GM12892 (cell line): ENCODE data around the gene GTPBP3.

ENCODE experiments used
- DNase-seq: peaks from one replicate; pipeline ENCODE4 v3.0.0; 2011; ENCODE audit not compliant: insufficient read length
- FAIRE-seq: peaks from 2 replicates; lab custom pipeline; 2011; peaks lifted over from hg19 to GRCh38; lab: Jason Lieb, UNC
- POLR2A ChIP-seq: IDR thresholded peaks from 2 replicates; pipeline ENCODE4 v1.6.1; 2011; ENCODE audit warnings: low read depth, low read length, control low read depth
- POLR2AphosphoS5 ChIP-seq: IDR thresholded peaks from 2 replicates; pipeline ENCODE4 v1.6.1; 2011; ENCODE audit warnings: low read depth, low read length, control low read depth
- TAF1 ChIP-seq: IDR thresholded peaks from 2 replicates; pipeline ENCODE4 v1.6.1; 2011; ENCODE audit warnings: low read depth, mild to moderate bottlenecking, control low read depth, low read length, borderline replicate concordance

GTPBP3 gene

GRCh38 chr19:17340871-17341357, 3.6 kb downstream of the GTPBP3 start:
- no peak for FAIRE-seq
- no peak for DNase-seq
- TF ChIP-seq TAF1 = no peak
- no peak for TF ChIP-seq POLR2AphosphoS5
- TF ChIP-seq POLR2A = no peak

- FAIRE-seq (no peak), DNase-seq (no peak)
- TF ChIP-seq TAF1 = no peak
- TF ChIP-seq POLR2A = no peak
- no peak for TF ChIP-seq POLR2AphosphoS5
Observed at GRCh38 chr19:17341386-17341785, 4.0 kb downstream of the GTPBP3 start.

- no peak for TF ChIP-seq POLR2AphosphoS5
- TF ChIP-seq TAF1 = no peak
- TF ChIP-seq POLR2A = no peak
- DNase-seq (no peak), FAIRE-seq (no peak)
Observed at GRCh38 chr19:17341845-17342244, 4.5 kb downstream of the GTPBP3 start.

GRCh38 chr19:17346109-17346671, 8.8 kb downstream of the GTPBP3 start:
- FAIRE-seq (peak; percentile 98), DNase-seq (peak; percentile 88)
- no peak for TF ChIP-seq TAF1
- TF ChIP-seq POLR2AphosphoS5 = no peak
- TF ChIP-seq POLR2A = no peak

GRCh38 chr19:17347361-17347760, 10.0 kb downstream of the GTPBP3 start:
- FAIRE-seq (no peak), DNase-seq (no peak)
- no peak for TF ChIP-seq POLR2A
- TF ChIP-seq TAF1 = no peak
- no peak for TF ChIP-seq POLR2AphosphoS5

GRCh38 chr19:17347877-17348276, 10.5 kb downstream of the GTPBP3 start:
- TF ChIP-seq POLR2AphosphoS5 (no peak), POLR2A (no peak), TAF1 (no peak)
- DNase-seq (no peak), FAIRE-seq (no peak)

- FAIRE-seq (no peak), DNase-seq (no peak)
- no peak for TF ChIP-seq TAF1
- TF ChIP-seq POLR2AphosphoS5 = no peak
Observed at GRCh38 chr19:17348700-17349099, 11.3 kb downstream of the GTPBP3 start.

- no peak for DNase-seq
- FAIRE-seq = peak; percentile 44
Observed at GRCh38 chr19:17351815-17352435, 14.6 kb downstream of the GTPBP3 start.

GRCh38 chr19:17352608-17353280, 15.4 kb downstream of the GTPBP3 start:
- no peak for FAIRE-seq
- TF ChIP-seq POLR2A (no peak), TAF1 (no peak), POLR2AphosphoS5 (no peak)

More at GRCh38 chr19:17351815-17352435, 14.6 kb downstream of the GTPBP3 start:
- TF ChIP-seq POLR2A = no peak
- no peak for TF ChIP-seq POLR2AphosphoS5
- no peak for TF ChIP-seq TAF1

GRCh38 chr19:17353386-17353785, 16.0 kb downstream of the GTPBP3 start:
- DNase-seq = no peak
- no peak for FAIRE-seq
- TF ChIP-seq POLR2A = no peak
- no peak for TF ChIP-seq TAF1
- TF ChIP-seq POLR2AphosphoS5 = no peak

More at GRCh38 chr19:17352608-17353280, 15.4 kb downstream of the GTPBP3 start:
- no peak for DNase-seq

- no peak for TF ChIP-seq POLR2A
- FAIRE-seq = no peak
- no peak for DNase-seq
Observed at GRCh38 chr19:17357078-17357666, 19.8 kb downstream of the GTPBP3 start.

- no peak for TF ChIP-seq POLR2A
- TF ChIP-seq POLR2AphosphoS5 = no peak
- no peak for TF ChIP-seq TAF1
- FAIRE-seq = no peak
- DNase-seq = no peak
Observed at GRCh38 chr19:17357724-17358123, 20.4 kb downstream of the GTPBP3 start.
